GM12878 (cell line): ENCODE measurements around the gene TMEM176A.

Experiments used
- CBFB ChIP-seq: IDR thresholded peaks from 2 replicates; pipeline ENCODE4 v1.6.1; 2016; ENCODE audit warnings: antibody characterized with exemption, low read depth
- KLF5 ChIP-seq: fragments of 450-650 bp; IDR thresholded peaks from 2 replicates; pipeline ENCODE4 v1.6.1; 2014; ENCODE audit warnings: mild to moderate bottlenecking; ENCODE audit not compliant: partially characterized antibody
- NFXL1 ChIP-seq: fragments of 450-650 bp; IDR thresholded peaks from 2 replicates; pipeline ENCODE4 v1.6.1; 2017; ENCODE audit warnings: antibody characterized with exemption, mild to moderate bottlenecking, borderline replicate concordance
- POLR2AphosphoS5 ChIP-seq: IDR thresholded peaks from 2 replicates; pipeline ENCODE4 v1.6.1; 2011; ENCODE audit warnings: mild to moderate bottlenecking, low read length, inconsistent platforms
- RBBP5 ChIP-seq: fragments of 200-600 bp; sonication (generic); conservative IDR thresholded peaks from 2 replicates; pipeline ENCODE4 v1.6.1; 2016
- ZNF274 ChIP-seq: IDR thresholded peaks from one replicate; pipeline ENCODE4 v1.8.0; 2011; ENCODE audit not compliant: insufficient read length, insufficient read depth
- TF ChIP-seq, protein P1 (sequence below): IDR thresholded peaks from 2 replicates; pipeline ENCODE4 v1.6.1; 2012; ENCODE audit warnings: low read depth, low read length, improper control_type of control experiment

DNA sequence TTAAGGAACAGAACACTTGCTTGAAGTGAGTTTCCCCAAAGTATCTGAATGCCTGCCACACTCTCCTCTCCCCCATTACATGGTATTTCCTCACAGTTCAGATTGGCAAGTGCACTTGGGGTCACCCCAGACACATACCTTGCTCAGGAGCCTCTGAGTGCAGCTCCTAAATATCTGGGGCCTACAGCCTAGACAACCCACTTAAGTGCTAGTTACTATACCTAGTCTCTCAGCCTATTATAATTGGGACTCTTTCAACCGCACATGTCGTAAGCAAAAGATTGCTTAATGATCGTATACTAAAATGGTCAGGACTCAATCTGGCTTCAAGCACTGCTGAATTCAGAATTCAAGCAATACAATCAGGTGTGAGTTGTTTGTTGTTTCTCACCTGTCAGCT is 20.3 kb upstream of the TMEM176A start:
- no peak for TF ChIP-seq NFXL1
- no peak for TF ChIP-seq POLR2AphosphoS5
- TF ChIP-seq, protein P1, sequence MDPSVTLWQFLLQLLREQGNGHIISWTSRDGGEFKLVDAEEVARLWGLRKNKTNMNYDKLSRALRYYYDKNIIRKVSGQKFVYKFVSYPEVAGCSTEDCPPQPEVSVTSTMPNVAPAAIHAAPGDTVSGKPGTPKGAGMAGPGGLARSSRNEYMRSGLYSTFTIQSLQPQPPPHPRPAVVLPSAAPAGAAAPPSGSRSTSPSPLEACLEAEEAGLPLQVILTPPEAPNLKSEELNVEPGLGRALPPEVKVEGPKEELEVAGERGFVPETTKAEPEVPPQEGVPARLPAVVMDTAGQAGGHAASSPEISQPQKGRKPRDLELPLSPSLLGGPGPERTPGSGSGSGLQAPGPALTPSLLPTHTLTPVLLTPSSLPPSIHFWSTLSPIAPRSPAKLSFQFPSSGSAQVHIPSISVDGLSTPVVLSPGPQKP = no peak
- TF ChIP-seq CBFB = no peak
- TF ChIP-seq KLF5 = no peak
- TF ChIP-seq ZNF274 = no peak
- TF ChIP-seq RBBP5 = no peak
